ENCODE data around the gene KIF21A.
"Not testable (repeated sequence)": the region's sequence is repeated elsewhere in the genome, so short reads cannot be mapped to it uniquely, and the experiment has no call there.

The KIF21A gene

GRCh38 chr12:39443081-39443928 lies at the start of gene KIF21A:
TSS of gene KIF21A (minus strand) at chr12:39443120. CDS start at chr12:39442970, 150 bp downstream.
- DNase-seq (ENCODE audit: low spot score) = peak; percentile 84

- DNase-seq (ENCODE audit: low spot score) = no peak
These were observed 47.8 kb upstream of the KIF21A start for GRCh38 chr12:39490500-39491282.

- no peak for DNase-seq (ENCODE audit: low spot score)
These were observed 40.7 kb upstream of the KIF21A start for GRCh38 chr12:39483597-39483996.

GRCh38 chr12:39483042-39483441 lies 40.1 kb upstream of the KIF21A start:
- no peak for DNase-seq (ENCODE audit: low spot score)

GRCh38 chr12:39476894-39477293 lies 34.0 kb upstream of the KIF21A start:
- no peak for DNase-seq (ENCODE audit: low spot score)

- no peak for DNase-seq (ENCODE audit: low spot score)
These were observed 33.2 kb upstream of the KIF21A start for GRCh38 chr12:39476121-39476520.

- not testable (repeated sequence) for DNase-seq (ENCODE audit: low spot score)
These were observed 32.2 kb upstream of the KIF21A start for GRCh38 chr12:39475136-39475535.

GRCh38 chr12:39467432-39467870 lies 24.5 kb upstream of the KIF21A start:
- no peak for DNase-seq (ENCODE audit: low spot score)

- DNase-seq (ENCODE audit: low spot score) = no peak
These were observed 22.2 kb upstream of the KIF21A start for GRCh38 chr12:39464976-39465695.

- DNase-seq (ENCODE audit: low spot score) = no peak
These were observed 18.1 kb upstream of the KIF21A start for GRCh38 chr12:39461059-39461458.

GRCh38 chr12:39459027-39459434 lies 16.1 kb upstream of the KIF21A start:
- no peak for DNase-seq (ENCODE audit: low spot score)

- no peak for DNase-seq (ENCODE audit: low spot score)
These were observed 9.1 kb upstream of the KIF21A start for GRCh38 chr12:39451977-39452376.

GRCh38 chr12:39448038-39448437 lies 5.1 kb upstream of the KIF21A start:
- DNase-seq (ENCODE audit: low spot score) = no peak

GRCh38 chr12:39443929-39444209 lies 949 bp upstream of the KIF21A start:
- DNase-seq (ENCODE audit: low spot score) = no peak

- no peak for DNase-seq (ENCODE audit: low spot score)
These were observed 164 bp downstream of the KIF21A start for GRCh38 chr12:39442831-39443080.

GRCh38 chr12:39441963-39442830 lies 723 bp downstream of the KIF21A start:
- no peak for DNase-seq (ENCODE audit: low spot score)

- no peak for DNase-seq (ENCODE audit: low spot score)
These were observed 1.5 kb downstream of the KIF21A start for GRCh38 chr12:39441189-39441962.

- no peak for DNase-seq (ENCODE audit: low spot score)
These were observed 2.1 kb downstream of the KIF21A start for GRCh38 chr12:39440781-39441180.

GRCh38 chr12:39440101-39440500 lies 2.8 kb downstream of the KIF21A start:
- no peak for DNase-seq (ENCODE audit: low spot score)

GRCh38 chr12:39435531-39435930 lies 7.4 kb downstream of the KIF21A start:
- DNase-seq (ENCODE audit: low spot score) = no peak

GRCh38 chr12:39431797-39432196 lies 11.1 kb downstream of the KIF21A start:
- DNase-seq (ENCODE audit: low spot score) = no peak
